Panc1 (cell line): Measurements from ENCODE around the gene PSAP. TPM values are rescaled to one million over a fixed set of nuclear protein-coding genes. Genes with fewer than 3 reads are reported as not detected.

ENCODE experiments used
- ATAC-seq: fragments of 200-7000 bp; cut with Tn5 transposase; 2 replicates; pipeline ENCODE4 v1.9.1; 2020; ENCODE audit warnings: mild to moderate bottlenecking, moderate library complexity
- BruUV-seq: library from RNA; stranded (reverse); fragments of 400-500 nt; replicated peaks from 2 replicates; lab custom pipeline; 2021; lab: Mats Ljungman, UMichigan
- CTCF ChIA-PET: fragments of 300-600 bp; sonication (Branson Sonifier 250); formaldehyde crosslinking; loops from one replicate; lab custom pipeline; 2022; ENCODE audit warnings: antibody characterized with exemption; lab: Charles Lee
- POLR2A ChIA-PET: fragments of 300-600 bp; sonication (Branson Sonifier 250); formaldehyde crosslinking; loops from one replicate; lab custom pipeline; 2022; ENCODE audit warnings: antibody characterized with exemption; lab: Charles Lee
- DNase-seq: peaks from one replicate; pipeline ENCODE4 v3.0.0-alpha.2; 2010; ENCODE audit warnings: low read depth, low spot score
- H3K27ac ChIP-seq: 2 replicates; pipeline ENCODE4 v1.5.1; 2011; ENCODE audit warnings: mild to moderate bottlenecking, low read length, inconsistent platforms
- H3K27me3 ChIP-seq: fragments of 200-500 bp; sonication (Bioruptor generic); 2 replicates; pipeline ENCODE4 v1.6.0; 2014; ENCODE audit warnings: low read length, inconsistent platforms; ENCODE audit not compliant: control insufficient read depth, insufficient read depth
- H3K36me3 ChIP-seq: fragments of 200-500 bp; sonication (Bioruptor generic); 2 replicates; pipeline ENCODE4 v1.5.1; 2014; ENCODE audit warnings: inconsistent platforms, mild to moderate bottlenecking, low read length, moderate library complexity; ENCODE audit not compliant: control insufficient read depth, insufficient read depth
- H3K4me1 ChIP-seq: 2 replicates; pipeline ENCODE4 v1.5.1; 2011; ENCODE audit warnings: inconsistent platforms, mild to moderate bottlenecking, low read length, moderate library complexity; ENCODE audit not compliant: control insufficient read depth, insufficient read depth
- H3K4me3 ChIP-seq, 2 experiments: 2 replicates each; pipeline ENCODE4 v1.5.1; 2011 to 2012; ENCODE audit warnings: low read depth in 2 of 2, low read length in 2 of 2, mild to moderate bottlenecking in 2 of 2, inconsistent platforms in 1 of 2, moderate library complexity in 1 of 2
- H3K9me3 ChIP-seq: fragments of 200-500 bp; sonication (Bioruptor generic); 2 replicates; pipeline ENCODE4 v1.5.1; 2014; ENCODE audit warnings: low read depth, mild to moderate bottlenecking, inconsistent platforms, low read length, moderate library complexity; ENCODE audit not compliant: control insufficient read depth, insufficient read depth
- POLR2AphosphoS5 ChIP-seq: IDR thresholded peaks from 2 replicates; pipeline ENCODE4 v1.6.1; 2012; ENCODE audit warnings: mild to moderate bottlenecking, low read depth, low read length, moderate library complexity
- SIN3A ChIP-seq: IDR thresholded peaks from 2 replicates; pipeline ENCODE4 v1.6.1; 2012; ENCODE audit warnings: low read depth, mild to moderate bottlenecking, low read length, moderate library complexity, borderline replicate concordance; ENCODE audit not compliant: insufficient read depth
- TCF7L2 ChIP-seq: IDR thresholded peaks from 2 replicates; pipeline ENCODE4 v1.6.1; 2011; ENCODE audit warnings: mild to moderate bottlenecking, low read depth, low read length, inconsistent platforms
- in situ Hi-C: cut with HindIII; loops from 2 replicates; pipeline ENCODE4 v1.10.0; 2016; ENCODE audit warnings: low sequenced_read_pairs, low pct_unique_long_range_greater_than_20kb
- intact Hi-C: fragments of 100-400 bp; cut with micrococcal nuclease; formaldehyde crosslinking; loops from one replicate; pipeline ENCODE4 v1.10.0; 2022; ENCODE audit not compliant: unreplicated experiment
- total RNA-seq: library from RNA; stranded (reverse); gene quantifications from one replicate; pipeline ENCODE4 v1.2.1, GENCODE V29; 2021; ENCODE audit not compliant: unreplicated experiment
- TF ChIP-seq, protein P1 (sequence below), 2 experiments: IDR thresholded peaks; 2 replicates each; pipeline ENCODE4 v1.6.1; 2011 to 2012; ENCODE audit warnings: low read depth in 2 of 2, control low read depth in 1 of 2, low read length in 1 of 2, mild to moderate bottlenecking in 1 of 2, moderate library complexity in 1 of 2; ENCODE audit not compliant: insufficient read depth in 1 of 2
- TF ChIP-seq, protein P2 (sequence below): fragments of 450-650 bp; IDR thresholded peaks from 2 replicates; pipeline ENCODE4 v1.5.1; 2017; ENCODE audit warnings: mild to moderate bottlenecking

Gene PSAP
- total RNA-seq, 1 experiment from 2014 or later, result 3,649 TPM

DNA sequence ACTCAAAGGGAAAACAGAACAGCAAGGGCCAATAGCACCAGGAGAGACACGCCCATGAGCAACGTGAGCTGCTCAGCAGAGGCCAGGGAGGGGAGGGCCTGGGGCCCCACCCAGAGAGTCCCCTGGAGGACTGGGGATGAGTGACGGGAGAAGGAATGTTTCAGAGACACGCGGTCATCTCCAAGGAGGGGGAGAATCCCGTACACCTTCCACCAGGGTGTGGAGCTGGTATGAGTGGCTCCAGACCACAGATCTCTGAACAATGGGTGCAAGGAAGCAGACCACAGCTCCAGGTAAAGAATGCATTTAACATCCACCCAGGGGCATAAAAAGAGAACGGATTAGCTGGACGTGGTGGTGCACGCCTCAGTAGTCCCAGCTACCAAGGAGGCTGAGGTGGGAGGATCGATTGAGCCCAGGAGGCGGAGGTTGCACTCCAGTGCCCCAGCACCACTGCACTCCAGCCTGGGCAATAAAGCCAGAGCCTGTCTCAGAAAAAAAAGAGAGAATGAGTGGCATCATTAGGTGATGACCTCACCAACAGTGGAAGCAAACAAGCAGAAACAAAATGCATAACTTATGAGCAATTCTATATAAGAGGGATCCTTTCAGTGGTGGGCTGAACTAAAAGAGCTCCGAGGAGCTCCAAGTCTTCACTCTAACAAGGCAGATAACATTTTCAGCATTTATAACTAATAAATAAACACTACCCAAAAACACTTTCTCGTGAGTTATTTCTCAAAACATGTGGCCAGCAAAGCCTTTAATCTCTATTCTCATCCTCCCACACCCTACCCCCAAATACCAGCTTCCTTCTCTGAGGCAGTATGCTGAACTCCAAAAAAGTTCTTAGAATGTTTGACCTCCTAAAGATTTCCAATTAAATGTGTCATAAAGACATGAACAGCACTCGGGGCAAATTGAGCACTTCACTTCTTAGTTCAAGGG lies 12.5 kb downstream of the PSAP start:
- Histone ChIP-seq H3K9me3 (no peaks in the 10 kb centered on the region), H3K36me3 (0 out of 2 replicates have a peak, but pooled peaks cover 2% of the 10 kb centered on the region), H3K4me1 (peaks cover 97% of the 10 kb centered on the region), H3K27ac (peak overlapping the region; percentile 92), H3K27me3 (no peaks in the 10 kb centered on the region), H3K4me3 (peak overlapping the region in 1 of 2 experiments; percentile 26; a peak in 2 of 4 replicates)
- POLR2A ChIA-PET, result interaction anchor here (0.6 to 4.0 kb wide), 3 partner anchors 11 to 22 kb away, joined by 3 to 33 read pairs (median 17); partner anchors contain the start of gene PSAP
- CTCF ChIA-PET, result interaction anchor here (0.6 to 4.8 kb wide), 3 partner anchors 11 to 383 kb away, joined by 4 to 49 read pairs (median 4); no protein-coding TSS in a partner anchor
- peak; percentile 58 for ATAC-seq
- intact Hi-C loops (loop anchor here (5.0 kb wide), 1 partner anchor 59 kb away; no protein-coding TSS in a partner anchor), in situ Hi-C loops (no loop called here)
- no peak for DNase-seq
- TF ChIP-seq, protein P1, sequence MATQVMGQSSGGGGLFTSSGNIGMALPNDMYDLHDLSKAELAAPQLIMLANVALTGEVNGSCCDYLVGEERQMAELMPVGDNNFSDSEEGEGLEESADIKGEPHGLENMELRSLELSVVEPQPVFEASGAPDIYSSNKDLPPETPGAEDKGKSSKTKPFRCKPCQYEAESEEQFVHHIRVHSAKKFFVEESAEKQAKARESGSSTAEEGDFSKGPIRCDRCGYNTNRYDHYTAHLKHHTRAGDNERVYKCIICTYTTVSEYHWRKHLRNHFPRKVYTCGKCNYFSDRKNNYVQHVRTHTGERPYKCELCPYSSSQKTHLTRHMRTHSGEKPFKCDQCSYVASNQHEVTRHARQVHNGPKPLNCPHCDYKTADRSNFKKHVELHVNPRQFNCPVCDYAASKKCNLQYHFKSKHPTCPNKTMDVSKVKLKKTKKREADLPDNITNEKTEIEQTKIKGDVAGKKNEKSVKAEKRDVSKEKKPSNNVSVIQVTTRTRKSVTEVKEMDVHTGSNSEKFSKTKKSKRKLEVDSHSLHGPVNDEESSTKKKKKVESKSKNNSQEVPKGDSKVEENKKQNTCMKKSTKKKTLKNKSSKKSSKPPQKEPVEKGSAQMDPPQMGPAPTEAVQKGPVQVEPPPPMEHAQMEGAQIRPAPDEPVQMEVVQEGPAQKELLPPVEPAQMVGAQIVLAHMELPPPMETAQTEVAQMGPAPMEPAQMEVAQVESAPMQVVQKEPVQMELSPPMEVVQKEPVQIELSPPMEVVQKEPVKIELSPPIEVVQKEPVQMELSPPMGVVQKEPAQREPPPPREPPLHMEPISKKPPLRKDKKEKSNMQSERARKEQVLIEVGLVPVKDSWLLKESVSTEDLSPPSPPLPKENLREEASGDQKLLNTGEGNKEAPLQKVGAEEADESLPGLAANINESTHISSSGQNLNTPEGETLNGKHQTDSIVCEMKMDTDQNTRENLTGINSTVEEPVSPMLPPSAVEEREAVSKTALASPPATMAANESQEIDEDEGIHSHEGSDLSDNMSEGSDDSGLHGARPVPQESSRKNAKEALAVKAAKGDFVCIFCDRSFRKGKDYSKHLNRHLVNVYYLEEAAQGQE (IDR thresholded peaks at IDR 0.05; ENCODE audit: insufficient read depth in 1 of 2, low read depth in 2 of 2, low read length in 1 of 2), result no peak
- TF ChIP-seq, protein P2, sequence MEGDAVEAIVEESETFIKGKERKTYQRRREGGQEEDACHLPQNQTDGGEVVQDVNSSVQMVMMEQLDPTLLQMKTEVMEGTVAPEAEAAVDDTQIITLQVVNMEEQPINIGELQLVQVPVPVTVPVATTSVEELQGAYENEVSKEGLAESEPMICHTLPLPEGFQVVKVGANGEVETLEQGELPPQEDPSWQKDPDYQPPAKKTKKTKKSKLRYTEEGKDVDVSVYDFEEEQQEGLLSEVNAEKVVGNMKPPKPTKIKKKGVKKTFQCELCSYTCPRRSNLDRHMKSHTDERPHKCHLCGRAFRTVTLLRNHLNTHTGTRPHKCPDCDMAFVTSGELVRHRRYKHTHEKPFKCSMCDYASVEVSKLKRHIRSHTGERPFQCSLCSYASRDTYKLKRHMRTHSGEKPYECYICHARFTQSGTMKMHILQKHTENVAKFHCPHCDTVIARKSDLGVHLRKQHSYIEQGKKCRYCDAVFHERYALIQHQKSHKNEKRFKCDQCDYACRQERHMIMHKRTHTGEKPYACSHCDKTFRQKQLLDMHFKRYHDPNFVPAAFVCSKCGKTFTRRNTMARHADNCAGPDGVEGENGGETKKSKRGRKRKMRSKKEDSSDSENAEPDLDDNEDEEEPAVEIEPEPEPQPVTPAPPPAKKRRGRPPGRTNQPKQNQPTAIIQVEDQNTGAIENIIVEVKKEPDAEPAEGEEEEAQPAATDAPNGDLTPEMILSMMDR, result no peak
- TF ChIP-seq SIN3A, result no peak
- TF ChIP-seq TCF7L2, result no peak
- TF ChIP-seq POLR2AphosphoS5, result no peak
- no TSS peak for BruUV-seq

DNA sequence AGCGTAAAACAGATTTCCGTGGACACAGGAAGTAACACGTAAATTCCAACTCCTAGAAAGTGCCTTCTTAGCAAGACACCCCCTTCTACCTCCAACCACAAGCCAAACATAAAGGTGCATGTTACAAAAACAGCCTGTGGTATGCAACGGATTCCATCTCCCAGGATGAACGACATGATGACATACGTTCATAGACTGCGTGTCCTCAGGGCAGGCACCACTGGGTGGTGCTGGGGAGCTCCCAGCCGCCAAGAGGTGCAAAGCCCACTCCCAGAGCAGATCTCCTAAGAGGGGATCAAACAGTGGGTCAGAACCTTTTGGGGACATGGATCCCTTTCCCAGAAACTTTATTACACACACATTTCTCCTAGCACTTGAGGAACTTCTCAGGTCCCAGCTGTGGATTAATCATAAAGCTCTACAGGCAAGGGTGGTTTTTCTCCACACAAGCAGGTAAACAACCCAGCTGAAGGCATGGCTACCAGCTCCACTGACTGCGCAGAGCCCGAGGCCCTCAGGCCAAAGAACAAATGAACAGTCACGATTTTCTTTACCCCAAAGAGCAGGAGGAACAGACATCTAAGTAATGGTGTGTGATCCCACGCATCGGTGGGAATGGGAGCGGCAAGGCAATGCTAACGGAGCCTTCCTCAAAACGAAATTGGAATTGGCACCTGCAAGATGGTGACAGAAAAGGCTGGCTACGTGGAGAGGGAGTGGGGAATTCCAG lies 13.8 kb downstream of the PSAP start:
- Histone ChIP-seq H3K4me3 (peak overlapping the region in 1 of 2 experiments; percentile 26; a peak in 2 of 4 replicates), H3K27me3 (no peaks in the 10 kb centered on the region), H3K27ac (peak overlapping the region; percentile 92), H3K9me3 (no peaks in the 10 kb centered on the region), H3K36me3 (peaks cover 4% of the 10 kb centered on the region), H3K4me1 (peaks cover 89% of the 10 kb centered on the region)
- intact Hi-C loops (loop anchor here (5.0 kb wide), 1 partner anchor 60 kb away; no protein-coding TSS in a partner anchor), in situ Hi-C loops (no loop called here)
- ATAC-seq (peak; percentile 61), DNase-seq (no peak)
- CTCF ChIA-PET, result interaction anchor here (0.5 to 4.8 kb wide), 4 partner anchors 16 to 391 kb away, joined by 3 to 49 read pairs (median 4); no protein-coding TSS in a partner anchor
- TF ChIP-seq, protein P2, result peak; percentile 93
- no peak for TF ChIP-seq TCF7L2
- no TSS peak for BruUV-seq
- POLR2A ChIA-PET, result interaction anchor here (0.6 to 4.0 kb wide), 4 partner anchors 12 to 35 kb away, joined by 3 to 33 read pairs (median 4); partner anchors contain the start of gene PSAP
